ENCODE results near the gene ESRRB.

Gene ESRRB

GRCh38 chr14:76331328-76332011 is 44.5 kb upstream of the ESRRB start:
- no peak for TF ChIP-seq CTCF (IDR thresholded peaks at IDR 0.05)
- no peak overlapping the region for H3K27ac ChIP-seq
- DNase-seq (ENCODE audit: low spot score): no peak
- no peak overlapping the region for H3K4me3 ChIP-seq

- H3K4me3 ChIP-seq: no peak overlapping the region
- TF ChIP-seq CTCF (IDR thresholded peaks at IDR 0.05): no peak
- no peak for DNase-seq (ENCODE audit: low spot score)
- H3K27ac ChIP-seq: no peak overlapping the region
Measured at GRCh38 chr14:76333664-76334063, 42.3 kb upstream of the ESRRB start.

GRCh38 chr14:76334316-76334715 is 41.6 kb upstream of the ESRRB start:
- Histone ChIP-seq H3K4me3 (no peak overlapping the region), H3K27ac (no peak overlapping the region)
- no peak for DNase-seq (ENCODE audit: low spot score)
- TF ChIP-seq CTCF (IDR thresholded peaks at IDR 0.05): no peak

GRCh38 chr14:76336876-76337275 is 39.1 kb upstream of the ESRRB start:
- TF ChIP-seq CTCF (IDR thresholded peaks at IDR 0.05): no peak
- Histone ChIP-seq H3K4me3 (no peak overlapping the region), H3K27ac (no peak overlapping the region)
- DNase-seq (ENCODE audit: low spot score): no peak

- no peak for DNase-seq (ENCODE audit: low spot score)
- H3K27ac ChIP-seq: no peak overlapping the region
- TF ChIP-seq CTCF (IDR thresholded peaks at IDR 0.05): no peak
- H3K4me3 ChIP-seq: no peak overlapping the region
Measured at GRCh38 chr14:76337635-76338545, 38.0 kb upstream of the ESRRB start.

- H3K4me3 ChIP-seq: no peak overlapping the region
- TF ChIP-seq CTCF (IDR thresholded peaks at IDR 0.05): no peak
- DNase-seq (ENCODE audit: low spot score): no peak
- H3K27ac ChIP-seq: no peak overlapping the region
Measured at GRCh38 chr14:76339728-76340615, 36.0 kb upstream of the ESRRB start.
